Measurements from ENCODE around the gene CARHSP1.

Gene CARHSP1

GRCh38 chr16:8869212-8869987 is 594 bp upstream of the CARHSP1 start:
- no peak for DNase-seq

DNA sequence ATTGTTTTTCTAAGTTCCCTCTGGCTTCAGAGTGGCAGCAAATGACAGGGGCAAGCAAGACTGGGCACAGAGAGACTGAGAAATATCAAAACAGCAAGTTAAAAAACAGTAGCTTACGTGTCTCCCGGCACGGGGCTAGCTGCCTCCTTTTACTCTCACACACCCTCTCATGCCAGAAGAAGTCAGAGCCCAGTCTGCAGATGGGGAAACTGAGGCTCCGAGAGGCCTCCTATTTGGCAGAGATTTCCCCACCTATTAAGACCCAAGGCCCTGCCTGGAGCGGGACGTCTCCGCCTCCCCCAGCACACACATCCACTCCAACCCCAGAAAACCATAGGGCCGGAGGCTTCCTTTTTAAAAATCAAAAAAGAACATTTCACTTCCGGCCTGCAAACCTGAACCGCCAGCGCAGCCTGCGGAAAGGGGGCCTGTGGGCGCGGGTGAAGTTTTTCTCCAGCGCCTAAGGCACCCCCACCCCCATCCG is 832 bp downstream of the CARHSP1 start:
- no peak for DNase-seq

DNA sequence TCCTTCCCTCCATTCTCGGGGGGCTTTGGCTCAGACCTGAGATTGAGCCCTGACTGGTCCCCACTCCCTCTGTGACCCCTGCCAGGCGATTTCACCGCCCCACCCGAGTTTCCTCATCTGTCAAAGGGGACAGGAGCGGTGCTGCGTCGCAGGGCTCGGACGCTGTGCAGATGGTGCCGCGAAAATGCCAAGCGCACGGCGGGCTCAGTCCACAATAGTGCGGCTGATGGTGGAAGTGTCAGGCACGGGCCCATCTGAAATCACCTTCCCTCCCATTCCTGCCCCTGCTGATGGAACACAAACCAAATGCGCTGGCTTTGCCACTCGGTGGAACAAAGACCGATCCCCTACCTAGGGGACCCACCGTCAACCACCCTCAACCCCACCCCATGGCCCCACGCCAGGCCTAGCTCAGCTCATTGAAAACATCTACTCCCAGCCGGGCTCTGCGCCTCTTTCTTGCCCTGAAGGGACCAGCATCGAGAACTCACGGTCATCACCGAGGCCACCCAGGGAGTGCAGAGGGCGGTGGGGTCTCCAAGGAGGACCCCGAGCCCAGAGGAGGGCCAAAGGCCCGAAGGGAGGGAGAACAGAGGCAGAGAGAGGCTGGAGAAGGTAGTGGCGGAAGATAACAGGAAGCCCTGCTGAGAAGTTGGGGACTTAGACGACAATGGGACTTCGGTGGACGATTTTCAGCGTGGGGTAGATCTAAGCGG is 1.4 kb downstream of the CARHSP1 start:
- no peak for DNase-seq

GRCh38 chr16:8866884-8867215 is 2.0 kb downstream of the CARHSP1 start:
- DNase-seq: no peak

GRCh38 chr16:8866118-8866883 is 2.5 kb downstream of the CARHSP1 start:
- DNase-seq: no peak

DNA sequence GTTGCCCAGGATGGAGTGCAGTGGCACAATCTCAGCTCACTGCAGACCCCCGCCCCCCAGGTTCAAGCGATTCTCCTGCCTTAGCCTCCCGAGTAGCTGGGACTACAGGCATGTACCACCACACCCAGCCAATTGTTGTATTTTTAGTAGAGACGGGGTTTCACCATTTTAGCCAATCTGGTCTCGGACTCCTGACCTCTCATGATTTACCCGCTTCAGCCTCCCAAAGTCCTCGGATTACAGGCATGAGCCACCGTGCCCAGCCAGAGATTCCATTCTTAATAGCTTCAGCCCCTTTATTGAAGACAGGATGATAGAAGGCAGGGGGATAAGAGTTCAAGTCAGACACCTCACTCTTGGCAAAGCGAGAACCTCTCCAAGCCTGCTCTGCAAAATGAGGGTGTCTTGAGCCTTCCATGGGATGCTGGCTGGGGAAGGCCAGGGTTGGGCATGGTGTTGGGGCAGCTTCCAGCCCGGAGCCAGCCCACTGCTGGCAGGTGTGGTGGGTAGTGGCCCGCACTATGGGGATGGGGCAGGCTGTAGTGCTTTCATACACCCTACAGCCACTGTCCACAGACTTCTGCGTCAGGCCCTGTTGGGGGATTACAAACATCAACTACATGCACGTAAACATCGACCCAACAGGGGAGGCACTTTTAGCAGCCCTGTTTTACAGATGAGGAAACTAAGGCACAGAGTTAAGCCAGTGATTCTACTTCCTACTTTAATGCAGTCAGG is 3.5 kb downstream of the CARHSP1 start:
- no peak for DNase-seq

DNA sequence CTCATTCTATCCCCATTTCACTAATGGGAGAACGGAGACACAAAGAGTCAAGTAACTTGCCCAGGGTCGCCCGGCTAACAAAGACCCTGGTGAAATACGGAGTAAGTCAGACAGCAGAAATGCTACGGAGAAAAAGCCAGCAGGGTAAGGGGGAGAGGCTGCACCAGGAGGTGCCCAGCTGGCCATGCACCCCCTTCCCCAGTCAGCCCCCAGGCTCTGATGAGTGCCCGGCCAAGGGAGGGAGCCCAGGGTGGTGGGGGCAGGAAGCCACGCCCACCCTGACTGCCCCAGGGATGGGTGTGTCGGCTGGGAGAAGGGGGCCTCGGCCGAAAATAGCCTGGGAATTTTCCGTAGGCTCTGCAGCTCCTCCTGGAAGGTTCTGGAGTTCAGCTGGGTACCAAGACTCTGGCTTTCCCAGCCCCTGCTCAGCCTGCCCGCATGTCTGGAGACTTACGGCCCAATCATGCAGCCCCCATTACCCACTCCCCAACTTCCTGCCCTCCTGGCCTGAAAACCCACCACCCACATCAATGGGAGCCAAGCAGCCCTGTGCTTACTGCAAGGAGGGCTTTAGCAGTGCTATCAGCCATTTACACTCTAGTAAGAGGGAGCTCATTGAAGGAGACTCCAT is 4.2 kb downstream of the CARHSP1 start:
- DNase-seq: no peak

- DNase-seq: no peak
These were observed 5.0 kb downstream of the CARHSP1 start for GRCh38 chr16:8863594-8864424.

- DNase-seq: no peak
These were observed 6.3 kb downstream of the CARHSP1 start for GRCh38 chr16:8862309-8863130.

- no peak for DNase-seq
These were observed 7.1 kb downstream of the CARHSP1 start for GRCh38 chr16:8861563-8862308.

GRCh38 chr16:8859913-8860881 is 8.6 kb downstream of the CARHSP1 start:
- no peak for DNase-seq

GRCh38 chr16:8858994-8859912 is 9.6 kb downstream of the CARHSP1 start:
- DNase-seq: no peak

GRCh38 chr16:8855972-8856371 is 12.8 kb downstream of the CARHSP1 start:
- DNase-seq: no peak

DNA sequence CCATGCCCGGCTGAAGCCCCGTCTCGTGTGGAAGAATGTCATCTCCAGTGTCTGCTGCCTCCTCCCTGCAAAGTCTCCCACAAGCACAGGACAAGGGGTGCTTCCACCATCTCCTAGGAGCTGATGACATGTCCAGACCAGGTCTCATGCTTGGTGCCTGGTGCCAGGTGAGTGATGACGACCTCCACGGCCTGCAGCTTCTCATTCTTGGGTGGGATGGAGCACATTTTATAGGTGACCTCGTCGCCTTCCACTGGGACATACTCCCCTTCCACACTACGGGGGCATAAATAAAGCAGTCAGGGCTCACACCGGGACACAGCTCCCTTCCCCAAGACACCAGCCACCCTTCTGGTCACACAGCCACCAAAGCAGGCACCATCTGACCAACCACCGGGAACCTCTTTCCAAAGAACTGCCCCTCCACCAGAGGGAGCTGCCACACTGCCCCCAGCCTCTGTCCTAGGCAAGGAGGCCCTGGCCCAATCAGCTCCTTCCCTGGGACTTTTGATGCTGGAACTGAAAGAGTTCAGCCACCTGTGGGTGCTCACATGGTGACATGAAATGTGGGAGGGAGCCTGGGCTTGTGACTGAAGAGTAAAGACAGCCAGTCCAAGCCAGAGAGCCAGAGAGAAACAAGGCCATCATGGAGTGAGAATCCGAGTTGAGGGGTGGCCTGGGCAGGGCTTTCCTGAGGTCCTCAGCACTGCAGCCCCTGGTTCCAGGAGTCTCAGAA is 13.6 kb downstream of the CARHSP1 start:
- DNase-seq: no peak

GRCh38 chr16:8854298-8854948 is 14.4 kb downstream of the CARHSP1 start:
- no peak for DNase-seq

DNA sequence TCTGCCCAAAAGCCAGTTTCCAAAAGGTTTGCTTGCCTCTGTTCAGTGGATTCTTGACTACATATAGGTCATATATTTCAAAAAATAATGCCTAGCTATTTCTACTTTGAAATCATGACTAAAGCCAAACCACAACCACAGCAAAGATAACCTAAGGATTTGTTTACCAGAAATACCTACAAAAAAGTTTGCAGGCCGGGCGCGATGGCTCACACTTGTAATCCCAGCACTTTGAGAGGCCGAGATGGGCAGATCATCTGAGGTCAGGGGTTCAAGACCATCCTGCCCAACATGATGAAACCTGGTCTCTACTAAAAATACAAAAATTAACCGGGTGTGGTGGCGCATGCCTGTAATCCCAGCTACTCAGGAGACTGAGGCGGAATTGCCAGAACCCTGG is 15.2 kb downstream of the CARHSP1 start:
- DNase-seq: no peak
